GM12864 (cell line): ENCODE measurements around the gene MYO9B.

Experiments
- DNase-seq: peaks from one replicate; pipeline ENCODE4 v3.0.0-alpha.2; 2011; ENCODE audit warnings: low read depth
- H3K4me3 ChIP-seq: 2 replicates; pipeline ENCODE4 v1.5.1; 2011; ENCODE audit warnings: mild to moderate bottlenecking, low read depth, low read length, control low read depth
- CTCF ChIP-seq: IDR thresholded peaks from 2 replicates; pipeline ENCODE4 v1.5.1; 2011; ENCODE audit warnings: low read depth, mild to moderate bottlenecking, moderate library complexity, low read length, control low read depth, inconsistent platforms; ENCODE audit errors: missing control alignments

MYO9B gene

GRCh38 chr19:17246681-17247425 is 171.3 kb downstream of the MYO9B start:
- no peak for DNase-seq
- no peak for TF ChIP-seq CTCF
- peak overlapping the region; percentile 52 for H3K4me3 ChIP-seq

GRCh38 chr19:17248011-17248776 is 172.6 kb downstream of the MYO9B start:
- no peak overlapping the region for H3K4me3 ChIP-seq
- no peak for DNase-seq
- no peak for TF ChIP-seq CTCF

- TF ChIP-seq CTCF: no peak
- DNase-seq: no peak
These were observed 174.4 kb downstream of the MYO9B start for GRCh38 chr19:17249887-17250548.

GRCh38 chr19:17254636-17255035 is 179.1 kb downstream of the MYO9B start:
- DNase-seq: no peak
- H3K4me3 ChIP-seq: no peak overlapping the region
- TF ChIP-seq CTCF: no peak

More at GRCh38 chr19:17249887-17250548, 174.4 kb downstream of the MYO9B start:
- H3K4me3 ChIP-seq: no peak overlapping the region

- DNase-seq: no peak
- TF ChIP-seq CTCF: no peak
- H3K4me3 ChIP-seq: no peak overlapping the region
These were observed 179.6 kb downstream of the MYO9B start for GRCh38 chr19:17255150-17255621.

- no peak overlapping the region for H3K4me3 ChIP-seq
- no peak for TF ChIP-seq CTCF
- DNase-seq: no peak
These were observed 180.6 kb downstream of the MYO9B start for GRCh38 chr19:17256130-17256529.
